ENCODE measurements around the gene ARMC6.

- TF ChIP-seq REST (IDR thresholded peaks at IDR 0.05; ENCODE audit: insufficient read depth in 1 of 2, low read depth in 2 of 2, low read length in 1 of 2) (no peak), CTCF (IDR thresholded peaks at IDR 0.05) (no peak), POLR2AphosphoS5 (IDR thresholded peaks at IDR 0.05; ENCODE audit: low read depth, low read length) (no peak)
Observed at GRCh38 chr19:19064811-19065745, 31.7 kb downstream of the ARMC6 start.
